Fibroblast of lung (primary cell): Measurements from ENCODE around the gene TSR2. TPM values are rescaled to one million over a fixed set of nuclear protein-coding genes. Genes with fewer than 3 reads are reported as not detected.

Source experiments
- DNase-seq, 2 donors: peaks; one replicate each; pipeline versions ENCODE4 v3.0.0 to v3.0.0-alpha.2; 2010; ENCODE audit warnings: low read depth in 2 of 2
- H2AFZ ChIP-seq: 2 replicates; pipeline ENCODE4 v1.5.1; 2012; ENCODE audit warnings: low read length, control low read depth, inconsistent platforms
- H3K27ac ChIP-seq: 2 replicates; pipeline ENCODE4 v1.5.1; 2011; ENCODE audit warnings: low read length, control low read depth; ENCODE audit not compliant: insufficient read depth
- H3K27me3 ChIP-seq: 2 replicates; pipeline ENCODE4 v1.5.1; 2011; ENCODE audit warnings: mild to moderate bottlenecking, low read length; ENCODE audit not compliant: control insufficient read depth, insufficient read depth
- H3K36me3 ChIP-seq: 2 replicates; pipeline ENCODE4 v1.5.1; 2011; ENCODE audit warnings: low read length; ENCODE audit not compliant: control insufficient read depth, insufficient read depth
- H3K4me1 ChIP-seq: 2 replicates; pipeline ENCODE4 v1.5.1; 2011; ENCODE audit warnings: low read length; ENCODE audit not compliant: control insufficient read depth, insufficient read depth; ENCODE audit errors: extremely low read depth
- H3K4me2 ChIP-seq: 2 replicates; pipeline ENCODE4 v1.5.1; 2011; ENCODE audit warnings: low read length, control low read depth; ENCODE audit not compliant: insufficient read depth; ENCODE audit errors: extremely low read depth
- H3K4me3 ChIP-seq, 4 experiments: fragments of 200-600 bp in 1 of 4; sonication (generic) in 1 of 4; replicated peaks in 1 of 4; 2 replicates each; pipeline ENCODE4 v1.5.1; 2011 to 2016; ENCODE audit warnings: low read length in 4 of 4, low read depth in 3 of 4, mild to moderate bottlenecking in 3 of 4, control low read depth in 2 of 4, inconsistent platforms in 1 of 4, mixed read lengths in 1 of 4; ENCODE audit not compliant: insufficient read depth in 1 of 4; ENCODE audit errors: control extremely low read depth in 1 of 4
- H3K79me2 ChIP-seq: 2 replicates; pipeline ENCODE4 v1.5.1; 2012; ENCODE audit warnings: mild to moderate bottlenecking, low read length, inconsistent platforms; ENCODE audit not compliant: control insufficient read depth, insufficient read depth
- H3K9ac ChIP-seq: 2 replicates; pipeline ENCODE4 v1.5.1; 2011; ENCODE audit warnings: mild to moderate bottlenecking, low read length, control low read depth; ENCODE audit not compliant: insufficient read depth
- H3K9me3 ChIP-seq: 2 replicates; pipeline ENCODE4 v1.5.1; 2012; ENCODE audit warnings: low read depth, low read length; ENCODE audit not compliant: control insufficient read depth, insufficient read depth
- H4K20me1 ChIP-seq: 2 replicates; pipeline ENCODE4 v1.5.1; 2011; ENCODE audit warnings: low read length; ENCODE audit not compliant: control insufficient read depth, insufficient read depth; ENCODE audit errors: extremely low read depth
- EZH2 ChIP-seq: IDR thresholded peaks from 2 replicates; pipeline ENCODE4 v1.5.1; 2012; ENCODE audit warnings: low read length, control low read depth, mild to moderate bottlenecking; ENCODE audit errors: missing control alignments
- polyA plus RNA-seq, 2 donors: library from polyadenylated mRNA; depleted of rRNA in 1 of 2; stranded (reverse) in 1 of 2; unstranded in 1 of 2; fragments of >200 nt; gene quantifications; 2 replicates each; pipeline ENCODE4 v1.2.1, GENCODE V29; 2011 to 2012; ENCODE audit warnings: missing spikeins in 1 of 2
- total RNA-seq: library from RNA; depleted of rRNA; stranded (reverse); fragments of >200 nt; gene quantifications from 2 replicates; pipeline ENCODE4 v1.2.1, GENCODE V29; 2014
- TF ChIP-seq, protein P1 (sequence below), 2 donors: IDR thresholded peaks in 1 of 2; conservative IDR thresholded peaks in 1 of 2; 1 replicate in 1 of 2; 2 replicates in 1 of 2; pipeline ENCODE4 v1.5.1; 2011 to 2012; ENCODE audit warnings: low read length in 2 of 2, control low read depth in 1 of 2, inconsistent platforms in 1 of 2, low read depth in 1 of 2, mild to moderate bottlenecking in 1 of 2

TSR2 gene
- total and polyA plus RNA-seq, 2 donors (not counting 1 experiment from before 2014, with no cell fraction given): 15.2 to 25.8 TPM

DNA sequence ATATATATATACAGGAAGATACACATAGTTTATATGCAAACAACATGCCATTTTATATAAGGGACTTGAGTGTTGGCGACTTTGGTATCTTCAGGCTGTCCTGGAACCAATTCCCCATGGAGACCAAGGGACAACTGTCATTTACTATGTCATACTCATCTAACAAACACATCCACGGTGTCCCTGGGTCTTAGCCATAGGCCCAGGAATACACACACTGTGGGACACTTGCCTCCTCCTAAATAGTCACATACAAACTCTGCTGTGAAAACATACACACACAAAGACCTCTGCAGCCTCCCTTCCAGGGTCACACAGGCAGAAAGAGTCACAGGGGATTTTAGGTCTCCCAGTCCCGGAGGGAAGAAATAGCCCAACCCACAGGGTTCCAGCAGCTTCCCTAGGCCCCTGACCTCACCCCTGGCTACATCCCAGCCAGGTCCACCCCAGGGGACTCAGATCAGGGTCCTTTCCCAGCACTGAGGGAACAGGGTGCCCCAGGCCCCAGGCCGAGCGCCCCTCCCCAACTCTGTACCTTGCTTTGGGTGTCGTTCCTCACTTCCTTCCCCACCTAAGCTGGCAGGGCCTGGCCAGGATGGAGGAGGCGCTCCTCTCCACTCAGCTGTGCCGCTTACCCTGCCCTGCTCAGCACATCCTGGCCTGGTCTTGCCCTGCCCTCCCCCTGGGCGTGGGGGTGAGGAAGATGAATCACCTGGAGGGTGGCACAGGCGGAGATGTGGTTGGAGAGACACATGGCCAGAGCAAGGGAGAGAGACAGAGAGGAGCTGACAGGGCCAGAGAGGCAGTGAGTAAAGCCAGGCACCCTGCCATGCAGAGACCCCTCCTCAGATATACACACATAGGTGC, 34.0 kb downstream of the TSR2 start:
- Histone ChIP-seq H3K9ac (no peak overlapping the region), H3K27me3 (no peaks in the 10 kb centered on the region), H3K9me3 (no peaks in the 10 kb centered on the region), H3K4me1 (no peaks in the 10 kb centered on the region), H2AFZ (no peak overlapping the region), H4K20me1 (no peaks in the 10 kb centered on the region), H3K36me3 (no peaks in the 10 kb centered on the region), H3K79me2 (no peaks in the 10 kb centered on the region), H3K27ac (no peak overlapping the region), H3K4me3 (no peak overlapping the region), H3K4me2 (no peak overlapping the region)
- TF ChIP-seq, protein P1, sequence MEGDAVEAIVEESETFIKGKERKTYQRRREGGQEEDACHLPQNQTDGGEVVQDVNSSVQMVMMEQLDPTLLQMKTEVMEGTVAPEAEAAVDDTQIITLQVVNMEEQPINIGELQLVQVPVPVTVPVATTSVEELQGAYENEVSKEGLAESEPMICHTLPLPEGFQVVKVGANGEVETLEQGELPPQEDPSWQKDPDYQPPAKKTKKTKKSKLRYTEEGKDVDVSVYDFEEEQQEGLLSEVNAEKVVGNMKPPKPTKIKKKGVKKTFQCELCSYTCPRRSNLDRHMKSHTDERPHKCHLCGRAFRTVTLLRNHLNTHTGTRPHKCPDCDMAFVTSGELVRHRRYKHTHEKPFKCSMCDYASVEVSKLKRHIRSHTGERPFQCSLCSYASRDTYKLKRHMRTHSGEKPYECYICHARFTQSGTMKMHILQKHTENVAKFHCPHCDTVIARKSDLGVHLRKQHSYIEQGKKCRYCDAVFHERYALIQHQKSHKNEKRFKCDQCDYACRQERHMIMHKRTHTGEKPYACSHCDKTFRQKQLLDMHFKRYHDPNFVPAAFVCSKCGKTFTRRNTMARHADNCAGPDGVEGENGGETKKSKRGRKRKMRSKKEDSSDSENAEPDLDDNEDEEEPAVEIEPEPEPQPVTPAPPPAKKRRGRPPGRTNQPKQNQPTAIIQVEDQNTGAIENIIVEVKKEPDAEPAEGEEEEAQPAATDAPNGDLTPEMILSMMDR (conservative IDR thresholded peaks at IDR 0.05 in 1 of 2, IDR thresholded peaks at IDR 0.05 in 1 of 2; ENCODE audit: low read depth in 1 of 2, low read length in 2 of 2): no peak
- TF ChIP-seq EZH2: no peak
- no peak for DNase-seq

DNA sequence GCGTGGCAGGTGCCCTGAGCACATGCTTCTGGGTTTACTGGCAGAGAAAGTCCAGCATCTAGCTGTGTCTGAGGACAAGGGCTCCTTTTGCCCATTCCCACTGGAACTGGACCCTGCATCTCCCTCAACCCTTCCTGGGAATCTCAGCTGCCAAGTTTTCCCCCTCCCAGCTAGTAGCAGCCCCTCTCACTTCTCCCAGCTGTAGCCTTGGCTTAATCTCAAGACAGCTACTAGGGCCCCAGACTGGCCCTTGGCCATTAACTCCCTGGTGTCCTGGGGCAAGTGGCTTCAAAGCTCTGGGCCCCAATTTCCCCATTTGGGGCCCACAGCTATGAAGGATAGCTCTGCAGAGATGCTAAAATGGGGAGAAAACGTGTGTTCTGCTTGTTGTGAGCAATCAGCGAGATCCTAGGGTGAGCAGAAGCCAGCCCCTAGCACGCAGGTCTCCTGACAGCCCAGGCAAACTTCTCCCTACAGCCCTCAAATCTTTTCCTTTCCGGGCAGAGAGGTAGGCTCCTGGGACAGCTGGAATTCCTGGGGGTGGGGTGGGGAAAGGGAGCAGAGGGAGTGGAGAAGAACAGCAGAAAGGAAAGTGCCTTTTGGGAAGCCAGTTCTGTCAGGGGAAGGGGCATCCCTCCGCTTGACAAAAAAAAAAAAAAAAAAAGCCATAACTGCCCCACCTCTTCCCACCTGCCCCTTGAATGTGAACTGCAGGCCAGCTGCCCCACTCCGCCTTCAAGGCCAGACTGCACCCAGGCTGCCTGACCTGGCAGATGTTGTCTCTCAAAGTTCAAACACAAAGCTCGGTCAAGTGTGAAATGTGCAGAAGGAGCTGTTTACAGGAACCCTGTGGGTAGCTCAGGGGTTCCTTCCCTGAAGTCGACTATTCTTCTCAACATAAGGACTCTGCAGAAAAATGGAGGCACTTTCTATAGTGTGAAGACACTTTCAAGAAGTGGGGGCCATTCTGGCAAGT, 39.2 kb downstream of the TSR2 start:
- DNase-seq: no peak
- H3K36me3 ChIP-seq: no peaks in the 10 kb centered on the region
- no peaks in the 10 kb centered on the region for H3K79me2 ChIP-seq
- H3K9ac ChIP-seq: no peak overlapping the region
- H3K27me3 ChIP-seq: no peaks in the 10 kb centered on the region
- H3K4me3 ChIP-seq: no peak overlapping the region
- H3K9me3 ChIP-seq: no peaks in the 10 kb centered on the region
- H4K20me1 ChIP-seq: no peaks in the 10 kb centered on the region
- no peak overlapping the region for H3K4me2 ChIP-seq
- peaks cover 4% of the 10 kb centered on the region for H3K4me1 ChIP-seq
- H2AFZ ChIP-seq: no peak overlapping the region
- no peak overlapping the region for H3K27ac ChIP-seq
- TF ChIP-seq, protein P1 (conservative IDR thresholded peaks at IDR 0.05 in 1 of 2, IDR thresholded peaks at IDR 0.05 in 1 of 2; ENCODE audit: low read depth in 1 of 2, low read length in 2 of 2): no peak
- no peak for TF ChIP-seq EZH2
